Stimulated activated memory B cell treated with anti-CD40 and anti-IgM and Interleukin-4, amounts not matched to agents 10 μg/mL and 1 μg/mL and 100 μg/mL, for 72 hours (primary cell): Measurements from ENCODE around the gene SPINDOC.

ENCODE experiments used
- ATAC-seq: fragments of 150-1000 bp; cut with Tn5 transposase; 2 replicates; pipeline ENCODE4 v1.10.0; 2021
- H3K27ac Mint-ChIP-seq: one replicate; pipeline ENCODE4 v1.8.0; 2022; ENCODE audit warnings: mild to moderate bottlenecking, mixed read lengths
- H3K27me3 Mint-ChIP-seq: one replicate; pipeline ENCODE4 v1.8.0; 2022; ENCODE audit warnings: mixed read lengths
- H3K36me3 Mint-ChIP-seq: one replicate; pipeline ENCODE4 v1.8.0; 2022; ENCODE audit warnings: mixed read lengths
- H3K4me1 Mint-ChIP-seq: one replicate; pipeline ENCODE4 v1.8.0; 2022; ENCODE audit warnings: mixed read lengths
- H3K4me3 Mint-ChIP-seq: one replicate; pipeline ENCODE4 v1.8.0; 2022; ENCODE audit warnings: mild to moderate bottlenecking, moderate library complexity, mixed read lengths
- H3K9me3 Mint-ChIP-seq: one replicate; pipeline ENCODE4 v1.8.0; 2022; ENCODE audit warnings: mixed read lengths

SPINDOC gene

DNA sequence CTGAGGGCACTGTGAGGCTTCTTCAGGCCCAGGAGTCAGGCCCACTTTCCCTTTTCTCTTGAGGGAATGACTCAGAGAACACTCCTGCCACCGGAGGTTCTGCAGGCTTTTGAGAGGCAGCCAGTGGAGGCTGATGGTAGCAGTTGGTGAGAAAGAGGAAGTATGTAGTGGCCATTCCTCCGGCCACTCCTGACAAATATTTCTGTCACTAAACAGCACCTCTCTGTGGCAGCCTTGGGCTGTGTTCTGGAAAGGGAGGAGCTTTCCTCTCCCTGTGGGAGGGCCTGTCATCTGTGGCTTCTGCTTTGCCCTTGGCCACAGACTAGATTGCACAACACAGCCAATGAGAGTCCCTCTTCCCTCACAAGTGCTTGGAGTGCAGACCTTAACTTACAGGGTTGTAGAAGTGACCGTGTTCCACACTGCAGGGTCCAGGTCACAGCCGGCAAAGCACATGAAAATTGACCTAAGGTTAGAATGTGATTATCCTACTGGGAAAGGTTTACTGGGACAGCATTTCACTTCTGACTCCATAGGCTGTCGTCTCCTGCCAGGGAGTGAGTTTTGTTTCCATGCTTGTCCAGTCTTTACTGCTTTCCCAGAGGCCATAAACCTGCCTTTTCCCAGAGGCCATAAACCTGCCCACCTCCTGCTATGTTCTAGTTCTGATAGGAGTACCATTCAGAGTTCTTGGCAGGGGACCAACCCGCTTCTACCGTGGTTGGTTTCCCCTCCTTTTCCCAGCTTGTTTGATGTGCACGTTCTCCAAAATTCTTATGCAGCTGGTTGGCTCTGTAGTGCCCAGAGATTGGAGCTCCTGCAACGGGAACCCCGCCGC is 58.9 kb downstream of the SPINDOC start:
- Mint-ChIP-seq H3K27me3 (no peaks in the 10 kb centered on the region), H3K4me1 (peaks cover 70% of the 10 kb centered on the region), H3K9me3 (no peaks in the 10 kb centered on the region), H3K4me3 (no peak overlapping the region), H3K36me3 (peaks cover 15% of the 10 kb centered on the region), H3K27ac (no peak overlapping the region)
- peak; percentile 93 for ATAC-seq

- Mint-ChIP-seq H3K27me3 (no peaks in the 10 kb centered on the region), H3K36me3 (peaks cover 16% of the 10 kb centered on the region), H3K4me3 (no peak overlapping the region), H3K27ac (no peak overlapping the region), H3K9me3 (no peaks in the 10 kb centered on the region), H3K4me1 (peaks cover 67% of the 10 kb centered on the region)
- no peak for ATAC-seq
Observed at GRCh38 chr11:63872800-63873197, 59.5 kb downstream of the SPINDOC start.

DNA sequence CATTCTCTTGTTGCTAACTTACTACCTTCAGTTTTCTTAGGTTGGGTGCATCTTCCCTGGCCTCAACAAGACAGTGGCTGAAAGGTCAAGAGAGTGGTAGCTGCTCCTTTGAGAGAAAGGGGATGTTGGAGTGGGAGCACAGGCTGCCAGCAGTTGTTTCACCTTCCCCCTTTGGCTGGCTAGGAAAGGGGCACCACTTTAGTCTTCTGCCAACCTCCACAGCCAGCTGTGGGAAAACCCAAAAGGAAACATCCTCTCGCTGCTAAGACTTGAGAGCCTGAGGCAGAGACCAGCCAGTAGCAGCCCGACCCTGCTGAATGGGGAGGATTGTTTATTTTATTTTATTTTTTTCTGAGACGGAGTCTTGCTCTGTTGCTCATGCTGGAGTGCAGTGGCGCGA is 60.1 kb downstream of the SPINDOC start:
- no peaks in the 10 kb centered on the region for H3K9me3 Mint-ChIP-seq
- H3K4me1 Mint-ChIP-seq, result peaks cover 68% of the 10 kb centered on the region
- ATAC-seq, result no peak
- H3K36me3 Mint-ChIP-seq, result peaks cover 18% of the 10 kb centered on the region
- no peak overlapping the region for H3K27ac Mint-ChIP-seq
- no peak overlapping the region for H3K4me3 Mint-ChIP-seq
- H3K27me3 Mint-ChIP-seq, result no peaks in the 10 kb centered on the region

DNA sequence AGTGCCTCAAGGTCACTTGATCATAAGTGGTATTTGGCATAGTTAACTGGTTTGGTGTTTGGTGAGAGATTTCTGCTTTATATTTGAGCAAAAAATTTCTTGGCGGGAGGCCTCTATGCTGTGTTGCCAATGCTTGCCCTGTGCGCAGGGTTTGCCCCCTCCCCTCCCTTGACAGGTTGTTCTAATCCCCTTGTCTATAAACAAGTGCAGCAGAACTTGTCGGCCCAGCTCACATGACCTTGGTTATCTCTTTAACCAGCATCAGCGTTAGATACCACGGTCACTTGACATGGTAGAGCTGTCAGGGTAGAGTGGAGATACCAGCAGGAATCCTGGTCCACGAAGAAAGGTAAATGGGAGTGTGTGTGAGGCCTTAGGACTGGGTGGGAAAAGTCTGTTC is 61.3 kb downstream of the SPINDOC start:
- Mint-ChIP-seq H3K27ac (no peak overlapping the region), H3K9me3 (no peaks in the 10 kb centered on the region), H3K27me3 (no peaks in the 10 kb centered on the region), H3K36me3 (peaks cover 13% of the 10 kb centered on the region), H3K4me3 (no peak overlapping the region), H3K4me1 (peaks cover 66% of the 10 kb centered on the region)
- no peak for ATAC-seq

GRCh38 chr11:63875506-63876065 is 62.3 kb downstream of the SPINDOC start:
- no peak for ATAC-seq
- peaks cover 66% of the 10 kb centered on the region for H3K4me1 Mint-ChIP-seq

DNA sequence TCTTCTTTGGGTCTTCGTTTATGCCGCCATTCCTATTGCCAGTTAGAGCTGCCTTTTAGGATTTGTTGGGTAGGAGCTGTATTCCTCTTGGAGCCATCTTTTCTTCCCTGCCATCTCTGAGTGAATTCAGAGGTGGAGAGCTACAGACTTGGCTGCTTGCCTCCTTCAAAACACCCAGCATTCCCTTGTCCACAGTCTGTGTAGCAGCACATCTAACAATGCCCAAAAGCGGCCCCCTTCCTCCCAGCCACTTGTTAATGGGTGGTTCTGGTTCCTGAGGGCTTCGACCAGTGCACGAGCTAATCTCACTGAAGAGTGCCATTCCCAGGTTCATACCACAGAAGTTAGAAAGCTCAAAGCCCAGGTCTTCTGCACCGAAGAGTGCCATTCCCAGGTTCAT is 63.4 kb downstream of the SPINDOC start:
- no peak for ATAC-seq
- Mint-ChIP-seq H3K36me3 (peaks cover 18% of the 10 kb centered on the region), H3K27ac (no peak overlapping the region), H3K4me1 (peaks cover 66% of the 10 kb centered on the region), H3K27me3 (no peaks in the 10 kb centered on the region), H3K9me3 (no peaks in the 10 kb centered on the region), H3K4me3 (no peak overlapping the region)

More at GRCh38 chr11:63875506-63876065, 62.3 kb downstream of the SPINDOC start:
- peaks cover 17% of the 10 kb centered on the region for H3K36me3 Mint-ChIP-seq
- H3K27ac Mint-ChIP-seq, result peak overlapping the region; percentile 24
- H3K27me3 Mint-ChIP-seq, result no peaks in the 10 kb centered on the region
- H3K4me3 Mint-ChIP-seq, result no peak overlapping the region
- no peaks in the 10 kb centered on the region for H3K9me3 Mint-ChIP-seq
